Neural cell (in vitro differentiated cells): ENCODE data around the gene TMEM19.

Source experiments
- CTCF ChIP-seq: fragments of 450-650 bp; IDR thresholded peaks from 2 replicates; pipeline ENCODE4 v1.5.1; 2014; ENCODE audit warnings: antibody characterized with exemption, mild to moderate bottlenecking, moderate library complexity; ENCODE audit not compliant: poor library complexity, severe bottlenecking
- EP300 ChIP-seq: fragments of 450-650 bp; conservative IDR thresholded peaks from 2 replicates; pipeline ENCODE4 v1.6.1; 2014; ENCODE audit warnings: antibody characterized with exemption, mild to moderate bottlenecking, moderate library complexity; ENCODE audit not compliant: poor library complexity, severe bottlenecking
- EZH2 ChIP-seq: fragments of 200-600, 300-800 bp; shearing (Covaris generic), sonication (generic); IDR thresholded peaks from 2 replicates; pipeline ENCODE4 v1.6.1; 2014; ENCODE audit warnings: antibody characterized with exemption, low read length, borderline replicate concordance, mild to moderate bottlenecking; ENCODE audit not compliant: insufficient read depth, poor library complexity, severe bottlenecking
- POLR2AphosphoS5 ChIP-seq: IDR thresholded peaks from 2 replicates; pipeline ENCODE4 v1.6.1; 2012
- RAD21 ChIP-seq: fragments of 450-650 bp; conservative IDR thresholded peaks from 2 replicates; pipeline ENCODE4 v1.6.1; 2014; ENCODE audit warnings: antibody characterized with exemption, mild to moderate bottlenecking, moderate library complexity
- SMC3 ChIP-seq: fragments of 450-650 bp; conservative IDR thresholded peaks from 2 replicates; pipeline ENCODE4 v1.6.1; 2014; ENCODE audit warnings: antibody characterized with exemption, mild to moderate bottlenecking, moderate library complexity; ENCODE audit not compliant: poor library complexity
- TAF1 ChIP-seq: IDR thresholded peaks from 2 replicates; pipeline ENCODE4 v1.6.1; 2012; ENCODE audit warnings: low read depth
- TF ChIP-seq, protein P1 (sequence below): IDR thresholded peaks from 2 replicates; pipeline ENCODE4 v1.6.1; 2012; ENCODE audit warnings: borderline replicate concordance

- no peak for TF ChIP-seq CTCF
- no peak for TF ChIP-seq POLR2AphosphoS5
- no peak for TF ChIP-seq EP300
- no peak for TF ChIP-seq SMC3
- TF ChIP-seq TAF1, result no peak
- no peak for TF ChIP-seq RAD21
- TF ChIP-seq, protein P1, sequence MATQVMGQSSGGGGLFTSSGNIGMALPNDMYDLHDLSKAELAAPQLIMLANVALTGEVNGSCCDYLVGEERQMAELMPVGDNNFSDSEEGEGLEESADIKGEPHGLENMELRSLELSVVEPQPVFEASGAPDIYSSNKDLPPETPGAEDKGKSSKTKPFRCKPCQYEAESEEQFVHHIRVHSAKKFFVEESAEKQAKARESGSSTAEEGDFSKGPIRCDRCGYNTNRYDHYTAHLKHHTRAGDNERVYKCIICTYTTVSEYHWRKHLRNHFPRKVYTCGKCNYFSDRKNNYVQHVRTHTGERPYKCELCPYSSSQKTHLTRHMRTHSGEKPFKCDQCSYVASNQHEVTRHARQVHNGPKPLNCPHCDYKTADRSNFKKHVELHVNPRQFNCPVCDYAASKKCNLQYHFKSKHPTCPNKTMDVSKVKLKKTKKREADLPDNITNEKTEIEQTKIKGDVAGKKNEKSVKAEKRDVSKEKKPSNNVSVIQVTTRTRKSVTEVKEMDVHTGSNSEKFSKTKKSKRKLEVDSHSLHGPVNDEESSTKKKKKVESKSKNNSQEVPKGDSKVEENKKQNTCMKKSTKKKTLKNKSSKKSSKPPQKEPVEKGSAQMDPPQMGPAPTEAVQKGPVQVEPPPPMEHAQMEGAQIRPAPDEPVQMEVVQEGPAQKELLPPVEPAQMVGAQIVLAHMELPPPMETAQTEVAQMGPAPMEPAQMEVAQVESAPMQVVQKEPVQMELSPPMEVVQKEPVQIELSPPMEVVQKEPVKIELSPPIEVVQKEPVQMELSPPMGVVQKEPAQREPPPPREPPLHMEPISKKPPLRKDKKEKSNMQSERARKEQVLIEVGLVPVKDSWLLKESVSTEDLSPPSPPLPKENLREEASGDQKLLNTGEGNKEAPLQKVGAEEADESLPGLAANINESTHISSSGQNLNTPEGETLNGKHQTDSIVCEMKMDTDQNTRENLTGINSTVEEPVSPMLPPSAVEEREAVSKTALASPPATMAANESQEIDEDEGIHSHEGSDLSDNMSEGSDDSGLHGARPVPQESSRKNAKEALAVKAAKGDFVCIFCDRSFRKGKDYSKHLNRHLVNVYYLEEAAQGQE, result no peak
- TF ChIP-seq EZH2, result no peak
Measured at GRCh38 chr12:71710276-71711125, 24.6 kb downstream of the TMEM19 start.
